HG02852 (cell line): ENCODE measurements around the gene CLEC9A.
"Not testable (repeated sequence)": the region's sequence is repeated elsewhere in the genome, so short reads cannot be mapped to it uniquely, and the experiment has no call there.

ENCODE experiments used
- ATAC-seq: cut with Tn5 transposase; IDR thresholded peaks from one replicate; pipeline ENCODE4 v1.9.1; 2021; ENCODE audit warnings: mild to moderate bottlenecking, moderate library complexity; ENCODE audit not compliant: unreplicated experiment

The CLEC9A gene

DNA sequence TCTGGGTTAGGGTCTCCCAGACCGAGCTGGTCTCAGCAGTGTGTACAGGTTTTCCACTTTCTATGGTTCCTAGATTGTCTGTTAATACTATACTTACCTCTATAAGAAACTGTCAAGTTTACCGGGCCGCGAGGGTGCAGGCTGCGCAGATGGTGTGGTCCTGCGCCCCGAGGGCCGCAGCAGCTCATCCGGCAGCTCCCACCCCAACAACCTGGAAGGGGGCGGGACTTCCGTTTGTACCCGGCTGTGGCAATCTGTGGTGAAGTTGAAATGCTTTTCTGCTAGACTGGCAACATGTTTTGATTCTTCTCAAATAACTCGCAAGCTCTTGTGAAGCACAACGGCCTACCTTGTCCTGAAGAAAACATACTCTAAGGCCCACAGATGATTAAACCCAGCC lies at the start of gene CLEC9A:
Gene CLEC9A, plus strand, starts transcription at position 237 of the 400 bp plus-strand sequence. CDS start 22,006 bp downstream, outside the sequence.
- no peak for ATAC-seq

DNA sequence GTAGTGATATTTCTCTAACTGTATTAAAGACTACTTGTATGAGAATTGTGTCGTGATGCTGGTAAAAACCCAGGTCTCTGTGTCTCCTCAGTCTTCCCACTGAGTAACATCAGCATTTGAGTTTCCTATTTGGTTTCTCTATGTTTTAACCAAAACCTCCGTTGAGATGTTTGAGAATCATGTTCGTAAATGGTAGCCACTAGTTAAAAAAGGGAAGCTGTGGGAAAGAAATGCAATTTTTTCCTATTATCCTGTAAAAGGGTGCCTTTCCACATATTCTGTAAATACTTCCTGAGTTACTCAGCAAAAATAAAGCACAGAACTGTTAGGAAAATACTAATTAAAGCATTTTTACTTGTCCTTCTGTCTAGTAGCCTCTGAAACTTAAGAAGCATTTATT lies 38.6 kb upstream of the CLEC9A start:
- ATAC-seq = no peak

DNA sequence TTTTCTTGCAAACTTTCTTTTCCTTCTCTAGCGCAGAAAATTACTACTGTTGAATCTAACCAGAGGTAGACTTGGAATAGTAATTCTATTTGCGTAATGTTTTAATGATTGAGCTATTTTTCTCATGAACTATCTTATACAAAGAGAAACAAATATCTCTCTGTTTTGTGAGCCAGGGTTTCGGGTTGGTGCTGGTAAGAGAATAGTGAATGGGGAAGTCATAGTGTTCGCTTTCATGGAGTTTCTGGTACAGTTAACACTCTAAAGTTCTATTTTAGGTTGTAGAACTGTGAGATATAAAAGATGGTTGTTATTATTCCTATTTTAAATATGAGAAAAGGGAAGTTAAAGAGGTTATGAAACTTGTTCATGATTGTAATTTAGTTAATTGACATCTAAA lies 38.2 kb upstream of the CLEC9A start:
- ATAC-seq = no peak

DNA sequence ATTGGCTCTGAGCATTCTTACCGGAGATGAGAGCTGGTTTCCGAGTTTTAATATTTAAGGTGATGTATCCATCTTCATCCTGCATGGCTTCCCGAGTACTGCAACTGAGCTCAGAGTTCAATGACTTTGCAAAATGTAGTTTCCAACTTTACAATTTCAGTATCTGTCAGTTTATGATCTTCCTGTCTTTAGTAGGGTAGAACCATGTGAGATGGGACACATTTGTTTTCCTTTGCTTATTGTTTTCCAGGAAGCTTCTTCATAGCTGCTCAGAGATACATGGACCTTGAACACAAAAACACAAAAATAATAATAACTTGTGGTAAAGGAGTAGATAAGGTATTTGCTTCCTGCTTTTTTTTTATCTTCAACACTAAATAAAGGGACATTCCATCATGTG lies 31.5 kb upstream of the CLEC9A start, which contains the start of gene CLEC1B:
Gene CLEC1B, minus strand, starts transcription at position 106 of the 400 bp plus-strand sequence. Its CDS starts 21 bp downstream, at position 85.
- no peak for ATAC-seq

DNA sequence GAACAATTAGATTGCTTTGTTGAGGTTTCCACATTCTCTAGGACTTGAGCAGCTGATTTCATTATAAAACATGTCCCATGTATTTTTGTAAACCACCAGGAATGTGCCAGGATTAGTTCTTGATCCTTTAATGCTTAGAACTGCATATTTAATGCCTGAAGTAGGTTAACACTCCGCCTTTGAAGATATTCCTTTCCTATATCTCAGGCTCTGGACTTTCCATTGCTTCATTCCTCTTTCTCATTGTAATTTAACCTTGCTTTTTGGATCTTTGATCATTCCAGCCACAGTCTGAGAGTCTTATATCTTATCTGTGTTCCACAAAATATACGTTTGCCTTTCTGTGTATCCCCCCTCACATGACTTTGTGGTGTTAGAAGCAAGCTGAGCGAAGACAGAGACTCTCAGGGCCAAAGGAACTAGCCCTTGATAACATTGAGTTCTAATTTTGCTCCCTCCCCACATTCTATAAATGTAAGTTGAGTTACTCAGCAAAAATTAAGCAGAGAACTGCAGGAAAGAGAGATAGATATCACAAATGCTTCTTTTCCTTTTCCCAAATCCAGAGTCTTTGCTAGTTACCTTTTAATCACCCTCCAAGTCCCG lies 29.2 kb upstream of the CLEC9A start:
- ATAC-seq = no peak

DNA sequence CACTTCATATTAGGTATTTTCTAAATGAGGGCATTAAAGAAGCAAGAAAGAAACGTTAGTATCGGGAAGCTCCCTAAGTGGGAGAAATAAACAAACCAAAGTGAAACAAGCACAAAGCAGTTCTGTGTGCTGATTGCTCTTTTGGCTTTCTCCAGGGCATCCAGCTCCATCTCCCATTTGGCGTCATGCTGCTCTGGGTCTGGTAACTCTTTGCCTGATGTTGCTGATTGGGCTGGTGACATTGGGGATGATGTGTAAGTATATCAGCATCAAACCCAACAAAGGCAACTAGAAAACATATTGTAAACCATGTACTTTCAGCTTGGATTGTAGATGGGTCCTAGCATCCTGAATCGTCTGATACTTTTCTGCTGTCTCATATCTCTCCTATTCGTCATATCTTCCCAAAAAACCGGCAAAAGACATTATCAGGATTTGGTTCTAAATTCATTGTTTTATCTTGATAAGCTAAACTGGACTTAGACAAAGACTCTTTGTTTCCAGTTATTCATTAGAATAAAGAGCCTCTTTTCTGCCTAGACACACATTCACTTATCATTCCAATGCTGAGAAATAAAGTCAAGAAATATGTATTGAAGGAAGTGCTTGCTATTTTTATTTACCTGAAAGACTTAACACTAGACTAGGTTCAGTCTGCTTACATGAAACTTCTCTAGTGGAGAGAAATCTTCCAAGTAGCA lies 17.7 kb upstream of the CLEC9A start:
- no peak for ATAC-seq

DNA sequence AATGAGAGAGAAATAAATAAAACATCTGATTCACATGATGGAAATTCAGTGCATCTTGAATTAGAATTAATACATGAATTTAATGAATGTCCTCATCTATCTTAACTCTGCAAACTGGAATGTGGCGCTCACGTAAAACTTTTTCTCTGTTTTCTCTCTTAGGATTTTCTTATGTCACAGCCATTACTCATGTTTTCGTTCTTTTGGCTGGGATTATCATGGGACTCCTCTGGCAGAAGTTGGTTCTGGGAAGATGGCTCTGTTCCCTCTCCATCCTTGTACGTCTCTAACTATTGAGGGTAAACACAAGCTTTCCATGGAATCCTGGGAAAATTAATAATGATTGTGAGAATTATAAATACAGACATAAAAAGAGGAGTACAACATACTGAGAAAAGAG lies 15.0 kb upstream of the CLEC9A start:
- ATAC-seq = no peak

DNA sequence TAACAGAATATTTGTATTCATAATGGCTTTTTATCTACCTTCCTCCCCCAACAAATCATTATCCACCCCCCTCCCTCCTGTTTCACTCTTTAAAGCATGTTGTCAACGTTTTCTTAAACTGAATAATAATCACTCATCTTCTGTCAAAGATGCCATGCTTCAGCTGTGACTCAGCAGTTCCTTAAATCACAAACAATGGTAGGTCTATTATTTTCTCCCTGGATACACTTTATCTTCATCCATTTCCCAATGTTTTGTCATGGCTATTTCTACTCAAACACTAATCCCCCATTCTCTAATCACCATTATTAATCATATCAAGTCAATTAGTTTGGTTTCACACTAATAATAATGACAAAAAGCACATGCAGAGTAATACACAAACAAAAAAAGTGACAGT lies 13.6 kb upstream of the CLEC9A start:
- no peak for ATAC-seq

DNA sequence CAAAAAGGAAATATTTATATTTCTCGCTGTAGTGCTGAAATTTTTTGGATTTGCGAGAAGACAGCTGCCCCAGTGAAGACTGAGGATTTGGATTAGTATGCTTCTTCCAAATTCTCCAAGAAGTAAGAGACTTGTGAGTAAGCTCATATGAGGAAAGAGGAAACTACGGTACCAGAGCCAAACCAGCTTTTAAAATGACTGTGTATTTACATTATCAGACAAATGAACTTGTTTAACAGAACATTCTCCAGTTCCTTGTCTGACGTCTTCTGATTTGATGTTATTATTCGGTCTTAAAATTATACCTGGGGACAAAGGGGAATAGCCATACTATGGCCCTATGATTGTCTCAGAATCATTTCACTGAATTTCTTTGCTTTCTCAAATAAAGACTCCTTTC lies 12.1 kb upstream of the CLEC9A start:
- ATAC-seq = no peak

DNA sequence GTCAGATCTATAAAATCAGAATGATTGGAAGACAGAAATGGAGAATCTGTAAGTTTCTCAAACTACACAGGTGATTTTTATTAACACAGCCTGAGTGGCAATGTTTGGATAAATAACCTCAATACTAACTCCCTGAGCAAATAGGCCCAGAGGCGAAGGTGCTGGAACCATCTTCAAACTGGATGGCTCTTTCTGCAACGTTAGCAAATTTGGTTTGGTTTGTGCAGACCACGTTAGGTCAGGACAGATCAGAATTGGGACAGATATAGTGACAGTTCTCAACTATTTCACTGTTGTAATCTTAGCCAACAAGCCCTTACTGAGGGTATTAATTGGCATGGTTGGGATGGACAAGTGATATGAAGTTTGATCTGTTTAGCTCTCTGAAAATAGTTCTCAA lies 9.1 kb upstream of the CLEC9A start:
- ATAC-seq = no peak

DNA sequence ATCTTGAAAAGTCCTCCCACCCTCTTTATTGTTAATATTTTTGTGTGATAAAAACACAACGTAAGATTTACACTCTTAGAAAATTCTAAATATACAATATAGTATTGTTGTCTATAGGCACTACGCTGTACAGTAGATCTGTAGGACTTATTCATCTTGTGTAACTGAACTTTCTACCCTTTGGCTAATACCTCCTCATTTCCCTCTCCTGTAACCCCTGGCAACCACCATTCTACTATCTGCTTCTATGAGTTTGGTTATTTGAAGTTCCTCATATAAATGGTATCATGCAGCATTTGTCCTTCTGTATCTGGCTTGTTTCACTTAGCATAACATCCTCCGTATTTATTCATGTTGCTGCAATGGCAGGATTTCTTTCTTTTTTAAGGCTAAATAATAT lies 5.2 kb upstream of the CLEC9A start:
- ATAC-seq = no peak

DNA sequence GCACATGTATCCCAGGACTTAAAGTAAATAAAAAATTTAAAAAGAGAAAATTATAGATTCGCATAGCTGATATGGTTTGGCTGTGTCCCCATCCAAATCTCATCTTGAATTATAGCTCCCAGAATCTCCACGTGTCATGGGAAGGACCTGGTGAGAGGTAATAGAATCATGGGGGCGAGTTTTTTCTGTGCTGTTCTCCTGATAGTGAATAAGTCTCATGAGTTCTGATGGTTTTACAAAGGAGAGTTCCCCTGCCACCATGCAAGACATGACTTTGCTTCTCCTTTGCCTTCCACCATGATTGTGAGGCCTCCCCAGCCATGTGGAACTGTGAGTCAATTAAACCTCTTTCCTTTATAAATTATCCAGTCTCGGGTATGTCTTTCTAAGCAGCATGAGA lies 3.8 kb upstream of the CLEC9A start:
- ATAC-seq = not testable (repeated sequence)

DNA sequence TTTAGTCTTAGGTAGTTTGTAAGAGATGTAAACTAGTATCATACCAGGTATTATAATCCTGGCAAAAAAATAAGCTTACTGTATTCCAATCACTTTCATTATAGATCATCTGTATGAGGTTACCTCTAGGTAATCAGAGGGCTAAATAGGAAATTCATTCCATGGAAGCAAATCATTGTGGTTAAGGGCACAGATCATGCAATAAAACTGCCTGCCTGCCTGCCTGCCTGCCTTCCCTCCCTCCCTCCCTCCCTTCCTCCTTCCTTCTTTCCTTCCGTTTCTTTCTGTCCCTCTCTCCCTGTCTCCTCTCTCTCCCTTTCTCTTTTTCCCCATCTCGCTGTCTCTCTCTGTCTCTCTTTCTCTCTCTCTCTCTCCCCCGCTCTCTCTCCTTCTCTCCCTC lies 3.2 kb upstream of the CLEC9A start:
- ATAC-seq = no peak

DNA sequence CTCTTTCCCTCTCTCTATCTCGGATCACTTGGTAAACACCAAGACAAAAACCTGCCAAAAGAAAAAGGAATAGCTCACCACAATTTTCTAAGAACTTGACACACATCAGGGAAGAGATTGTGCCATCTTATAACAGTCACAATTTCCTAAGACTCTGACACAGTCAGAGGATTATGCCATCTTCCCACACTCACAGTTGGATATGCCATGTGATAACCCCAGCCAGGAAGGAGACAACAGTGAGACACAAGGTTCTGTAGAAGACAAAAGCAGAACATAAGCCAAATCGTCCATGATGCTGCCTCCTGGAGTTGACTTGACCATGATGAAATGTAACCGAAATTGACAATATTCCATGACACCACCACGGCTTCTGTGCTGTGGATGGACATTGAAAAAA lies 2.8 kb upstream of the CLEC9A start:
- no peak for ATAC-seq

DNA sequence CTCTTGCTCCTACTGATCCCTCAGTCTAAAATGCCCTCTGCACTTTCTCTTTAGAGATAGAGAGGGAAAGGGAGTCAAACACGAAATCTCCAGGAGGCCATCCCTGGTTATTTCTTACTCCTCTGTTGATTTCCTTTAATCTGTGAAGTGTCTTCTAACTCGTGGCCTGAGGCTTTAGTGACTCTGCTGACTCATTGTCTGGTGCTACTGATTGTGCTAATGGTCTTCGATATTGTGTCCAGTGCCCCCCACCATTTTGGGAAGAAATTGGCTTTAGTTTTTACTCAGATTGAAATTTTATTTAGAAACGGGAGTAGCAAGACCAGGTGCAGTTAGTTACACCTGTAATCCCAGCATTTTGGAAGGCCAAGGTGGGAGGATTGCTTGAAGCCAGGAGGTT lies 839 bp downstream of the CLEC9A start:
- no peak for ATAC-seq

DNA sequence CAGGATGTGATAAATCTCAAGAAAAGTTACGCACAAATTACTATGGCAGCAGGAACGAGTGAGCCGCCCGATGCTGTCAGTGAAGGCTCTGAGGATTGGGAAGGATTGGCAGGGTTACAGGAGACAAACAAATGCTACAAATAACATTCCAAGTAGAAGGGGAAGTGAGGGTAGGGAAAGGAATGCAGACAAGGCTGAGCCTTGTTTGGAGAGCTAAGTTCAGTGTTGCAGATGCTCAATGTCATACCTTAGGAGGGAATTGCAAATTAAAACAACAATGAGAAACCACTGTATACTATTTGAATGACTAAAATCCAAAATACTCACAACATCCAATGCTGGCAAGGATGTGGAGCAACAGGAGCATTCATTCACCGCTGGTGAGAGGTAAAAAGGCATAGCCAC lies 1.3 kb downstream of the CLEC9A start:
- no peak for ATAC-seq

DNA sequence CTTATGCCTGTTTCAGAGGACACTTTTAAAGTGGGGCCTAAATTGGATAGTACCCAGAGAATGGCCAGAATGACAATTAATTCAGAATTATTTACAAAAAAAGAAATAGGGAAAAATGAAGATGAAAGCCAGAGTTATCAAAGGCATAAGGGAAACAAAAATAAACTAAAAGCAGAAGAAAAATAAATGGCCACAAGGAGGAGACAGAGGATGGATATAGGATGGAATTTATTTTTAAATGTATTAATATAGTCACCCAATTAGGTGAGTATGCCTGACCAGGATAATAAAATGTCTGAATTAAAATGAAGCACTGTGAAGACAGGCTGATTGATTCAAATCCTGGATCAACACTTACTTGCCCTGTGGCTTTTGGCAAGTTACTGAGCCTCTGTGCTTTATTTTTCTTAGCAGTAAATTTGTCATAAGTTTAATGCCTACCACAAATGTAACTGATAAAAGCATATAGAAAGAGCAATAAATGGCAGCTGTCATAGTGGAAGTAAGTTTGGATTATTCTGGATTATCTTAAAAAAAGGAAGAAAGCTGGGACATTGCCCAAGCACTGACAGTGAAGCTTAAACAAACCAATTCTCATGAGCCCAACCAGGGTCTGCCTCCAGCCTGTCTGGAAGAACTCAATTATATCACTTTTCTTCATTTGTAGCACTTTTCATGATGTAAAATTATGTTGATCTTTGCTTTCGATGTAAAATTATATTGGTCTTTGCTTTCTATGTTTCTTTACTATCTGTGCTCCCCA lies 3.5 kb downstream of the CLEC9A start:
- no peak for ATAC-seq

DNA sequence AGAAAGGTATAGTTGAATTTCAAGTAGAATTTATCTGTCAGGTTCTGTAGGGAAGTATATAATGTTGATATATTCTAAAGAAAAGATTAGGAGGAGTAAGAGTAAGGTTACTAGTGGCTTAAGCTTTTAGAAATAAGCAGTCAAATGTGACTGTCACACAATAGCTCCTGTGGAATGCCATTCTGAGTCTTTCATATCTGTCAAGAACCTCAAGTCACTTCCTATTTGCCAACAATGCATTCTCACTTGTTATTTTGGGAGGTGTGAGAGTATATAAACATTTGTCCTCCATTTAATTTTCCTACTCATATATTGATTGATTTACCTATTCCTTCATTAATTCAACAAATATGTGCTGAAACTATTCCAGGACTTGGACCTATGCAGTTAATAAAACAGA lies 11.7 kb downstream of the CLEC9A start:
- no peak for ATAC-seq

DNA sequence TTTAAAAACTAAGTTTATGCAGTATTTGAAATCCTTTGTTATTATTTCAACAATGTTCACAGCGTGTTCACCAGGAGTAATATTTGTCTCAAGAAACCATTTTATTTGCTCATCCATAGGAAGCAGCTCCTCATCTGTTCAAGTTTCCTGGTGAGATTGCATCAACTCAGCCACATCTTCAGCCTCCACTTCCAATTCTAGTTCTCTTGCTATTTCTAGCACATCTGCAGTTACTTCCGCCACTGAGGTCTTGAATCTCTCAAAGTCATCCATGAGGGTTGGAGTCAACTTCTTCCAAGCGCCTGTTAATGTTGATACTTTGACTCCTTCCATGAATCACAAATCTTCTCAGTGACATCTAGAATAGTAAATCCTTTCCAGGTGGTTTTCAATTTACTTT lies 18.0 kb downstream of the CLEC9A start:
- no peak for ATAC-seq

DNA sequence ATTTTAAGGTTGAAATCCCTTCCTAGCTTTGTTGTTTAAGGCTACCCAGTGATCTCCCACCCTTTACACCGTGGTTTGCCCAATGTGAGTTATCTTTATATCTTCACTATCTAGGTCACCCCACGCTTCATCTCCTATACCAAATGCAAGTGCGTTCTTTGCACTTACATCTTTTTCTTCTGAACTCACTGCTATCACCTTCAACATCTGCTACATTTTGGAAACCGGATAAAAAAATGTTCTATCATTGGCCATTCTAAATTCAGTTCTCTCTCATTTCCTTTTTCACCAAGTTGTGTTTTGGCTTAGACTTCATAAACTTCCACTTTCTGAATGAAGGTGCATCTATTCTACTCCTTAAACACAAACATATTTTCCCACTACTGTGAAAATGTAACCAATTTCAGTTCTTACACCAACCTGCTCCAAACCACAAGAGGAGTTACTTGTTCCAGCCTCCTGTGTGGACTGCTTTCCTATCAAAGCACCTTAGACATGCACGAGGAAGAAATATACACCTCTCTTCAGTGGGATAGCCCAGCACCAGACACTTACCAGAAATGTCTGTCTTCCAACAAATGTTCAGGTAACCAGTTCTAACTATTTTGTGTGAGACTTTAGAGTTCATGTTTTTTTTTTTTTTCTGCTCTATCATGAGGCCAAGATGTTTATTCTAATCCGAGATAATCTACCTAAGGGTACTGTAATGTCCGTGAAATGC lies 21.9 kb downstream of the CLEC9A start:
- no peak for ATAC-seq

DNA sequence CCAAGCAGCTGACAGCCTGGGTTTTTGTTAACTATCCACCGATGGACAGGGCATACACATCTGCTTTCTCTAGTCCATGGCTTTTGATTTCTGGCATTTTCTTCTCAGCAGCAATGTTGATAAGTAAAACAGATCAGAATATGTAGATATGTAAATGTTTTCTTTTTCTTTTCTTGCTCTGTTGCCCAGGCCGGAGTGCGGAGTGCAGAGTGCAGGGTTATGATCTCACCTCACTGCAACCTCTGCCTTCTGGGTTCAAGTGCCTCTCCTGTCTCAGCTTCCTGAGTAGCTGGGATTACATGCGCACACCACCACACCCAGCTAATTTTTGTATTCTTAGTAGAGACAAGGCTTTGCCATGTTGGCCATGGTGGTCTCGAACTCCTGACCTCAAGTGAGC lies 27.9 kb downstream of the CLEC9A start:
- ATAC-seq = no peak
